ENCODE results near the gene VENTX.
"Not testable (repeated sequence)": the region's sequence is repeated elsewhere in the genome, so short reads cannot be mapped to it uniquely, and the experiment has no call there.

VENTX gene

GRCh38 chr10:133217800-133218589, 19.7 kb upstream of the VENTX start:
- DNase-seq = no peak

- no peak for DNase-seq
These were observed 18.8 kb upstream of the VENTX start for GRCh38 chr10:133218891-133219290.

GRCh38 chr10:133219782-133220181, 17.9 kb upstream of the VENTX start:
- DNase-seq = no peak

GRCh38 chr10:133221331-133221730, 16.3 kb upstream of the VENTX start:
- DNase-seq = no peak

- not testable (repeated sequence) for DNase-seq
These were observed 15.9 kb upstream of the VENTX start for GRCh38 chr10:133221756-133222155.

- no peak for DNase-seq
These were observed 13.6 kb upstream of the VENTX start for GRCh38 chr10:133224076-133224475.

- no peak for DNase-seq
These were observed 12.8 kb upstream of the VENTX start for GRCh38 chr10:133224756-133225372.

GRCh38 chr10:133225707-133226191, 11.9 kb upstream of the VENTX start:
- no peak for DNase-seq

GRCh38 chr10:133226251-133226808, 11.3 kb upstream of the VENTX start:
- DNase-seq = no peak

GRCh38 chr10:133227256-133227655, 10.4 kb upstream of the VENTX start:
- no peak for DNase-seq

GRCh38 chr10:133229265-133230043, 8.2 kb upstream of the VENTX start:
- no peak for DNase-seq

- DNase-seq = no peak
These were observed 7.7 kb upstream of the VENTX start, which contains the start of gene UTF1 for GRCh38 chr10:133230044-133230361. TSS of gene UTF1 (plus strand) at chr10:133230217. CDS start at chr10:133230289, 72 bp downstream.

GRCh38 chr10:133230387-133231195, 7.1 kb upstream of the VENTX start:
- DNase-seq = no peak

- DNase-seq = no peak
These were observed 6.3 kb upstream of the VENTX start for GRCh38 chr10:133231244-133231945.

GRCh38 chr10:133231946-133232574, 5.6 kb upstream of the VENTX start:
- no peak for DNase-seq

- not testable (repeated sequence) for DNase-seq
These were observed 2.9 kb upstream of the VENTX start for GRCh38 chr10:133234796-133235195.

- no peak for DNase-seq
These were observed 2.3 kb upstream of the VENTX start for GRCh38 chr10:133235265-133235855.

GRCh38 chr10:133235932-133236331, 1.7 kb upstream of the VENTX start:
- DNase-seq = no peak

GRCh38 chr10:133236401-133237240, 1.0 kb upstream of the VENTX start:
- no peak for DNase-seq

GRCh38 chr10:133237241-133237587, 441 bp upstream of the VENTX start:
- no peak for DNase-seq

Measured in femur (tissue), 1 donor.